ENCODE data around the gene ATP2B3.
A peak's percentile ranks its signal among the peaks of the same experiment; 100 is the strongest.

ATP2B3 gene

DNA sequence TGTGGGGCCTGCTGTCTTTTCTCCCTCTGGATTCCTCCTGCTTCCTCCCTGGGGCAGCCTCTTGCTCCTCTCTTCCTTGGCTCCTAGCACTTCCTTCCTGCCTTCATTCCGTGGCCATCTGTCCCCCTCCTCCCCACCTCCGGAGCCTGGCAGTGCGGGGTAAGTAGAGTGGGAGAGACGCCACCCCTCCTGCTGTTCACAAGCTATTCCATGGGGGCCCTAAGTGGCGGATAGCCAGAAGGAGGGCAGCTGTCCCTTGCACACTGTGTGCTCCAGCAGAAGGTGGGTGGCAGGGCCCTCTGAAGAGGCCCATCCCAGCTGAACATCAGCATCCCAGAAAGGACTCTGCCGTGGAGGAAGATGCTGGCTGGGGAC, 54.1 kb downstream of the ATP2B3 start:
- DNase-seq (ENCODE audit: low read depth), result no peak

DNA sequence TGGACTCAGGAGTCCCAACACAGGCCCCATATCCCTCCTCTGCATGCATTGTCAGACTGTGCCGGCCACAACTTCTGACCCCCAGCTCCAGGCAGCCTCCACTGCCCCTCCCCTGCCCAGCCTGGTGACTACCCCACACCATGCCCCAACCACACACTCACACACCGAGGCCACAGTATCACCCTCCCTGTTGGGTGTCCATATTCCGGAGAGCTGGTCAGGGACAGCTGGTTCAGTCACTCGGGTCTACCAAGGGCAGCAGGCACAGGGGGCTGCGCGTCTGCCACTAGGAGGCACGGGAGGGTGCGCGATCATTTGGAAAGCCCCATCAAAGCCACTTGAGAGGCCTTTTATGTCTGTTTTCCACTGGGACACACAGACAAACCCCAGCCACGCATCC, 55.2 kb downstream of the ATP2B3 start:
- no peak for DNase-seq (ENCODE audit: low read depth)

DNA sequence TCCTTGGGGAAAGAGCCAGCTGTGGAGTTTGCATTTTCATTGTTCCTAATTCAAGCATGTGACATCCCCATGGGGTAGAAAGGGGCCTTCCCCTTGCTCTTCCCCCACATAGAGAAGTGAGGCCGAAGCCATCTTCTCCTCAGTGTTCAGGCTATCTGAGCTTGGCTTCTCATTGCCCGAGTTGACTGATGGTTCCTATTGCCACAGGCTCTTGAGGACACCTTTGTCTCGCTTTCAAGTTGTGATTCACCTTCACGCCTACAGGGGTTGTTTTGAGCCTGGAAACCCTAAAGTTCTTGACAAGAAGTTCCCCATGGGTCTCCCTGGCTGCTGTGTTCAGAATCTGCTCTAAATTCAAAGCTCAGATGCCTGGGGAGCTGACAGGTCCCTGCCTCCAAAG, 56.5 kb downstream of the ATP2B3 start:
- DNase-seq (ENCODE audit: low read depth), result no peak

DNA sequence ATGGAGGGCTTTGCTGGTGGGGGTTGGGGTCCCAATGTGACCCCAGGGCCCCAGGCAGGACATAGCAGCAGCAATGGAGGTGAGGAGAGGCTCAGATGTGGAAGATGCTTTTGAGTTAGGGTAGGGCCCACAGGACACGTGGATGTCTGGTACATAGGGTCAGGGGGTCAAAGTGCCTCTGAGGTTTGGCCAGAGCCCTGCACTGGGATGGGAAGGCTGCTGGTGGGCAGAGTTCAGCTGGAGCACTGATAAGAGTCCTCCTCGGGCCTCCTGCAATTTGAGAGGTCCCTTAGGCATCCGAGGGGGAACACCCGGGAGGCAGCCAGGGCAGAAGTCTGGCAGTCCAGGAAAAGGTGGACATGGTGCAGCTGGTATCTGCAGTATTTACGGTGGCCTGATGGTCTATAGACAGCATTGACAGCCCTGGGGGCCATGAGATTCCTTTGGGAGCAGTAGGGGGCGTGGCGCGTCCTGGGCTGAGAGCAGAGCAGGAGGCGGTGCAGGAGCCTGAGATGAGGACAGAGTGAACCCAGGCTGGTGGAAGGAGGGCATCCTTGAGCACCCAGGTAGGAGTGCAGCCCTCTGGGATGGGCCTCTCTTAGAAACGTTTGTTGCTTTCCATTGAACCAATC, 58.9 kb downstream of the ATP2B3 start:
- no peak for DNase-seq (ENCODE audit: low read depth)

DNA sequence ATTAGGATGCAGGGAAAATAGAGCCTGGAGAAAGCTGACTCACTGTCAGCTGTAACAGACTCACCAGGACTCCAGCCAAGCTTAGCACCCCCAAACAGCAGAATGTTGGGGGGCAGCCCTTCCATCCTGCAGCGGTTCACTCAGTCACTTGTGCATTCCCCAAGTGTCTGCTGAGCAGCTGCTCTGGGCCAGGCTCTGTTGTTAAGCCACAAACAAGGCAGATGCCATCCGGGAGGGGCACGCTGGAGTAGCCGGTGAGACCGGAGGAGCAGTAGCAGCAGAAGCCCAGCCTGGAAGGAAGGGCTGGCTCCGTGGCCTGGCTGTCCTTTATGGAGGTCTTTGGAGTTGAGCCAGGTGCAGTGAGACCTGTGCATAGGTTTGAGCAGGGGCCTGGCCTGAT, 59.5 kb downstream of the ATP2B3 start:
- no peak for DNase-seq (ENCODE audit: low read depth)

DNA sequence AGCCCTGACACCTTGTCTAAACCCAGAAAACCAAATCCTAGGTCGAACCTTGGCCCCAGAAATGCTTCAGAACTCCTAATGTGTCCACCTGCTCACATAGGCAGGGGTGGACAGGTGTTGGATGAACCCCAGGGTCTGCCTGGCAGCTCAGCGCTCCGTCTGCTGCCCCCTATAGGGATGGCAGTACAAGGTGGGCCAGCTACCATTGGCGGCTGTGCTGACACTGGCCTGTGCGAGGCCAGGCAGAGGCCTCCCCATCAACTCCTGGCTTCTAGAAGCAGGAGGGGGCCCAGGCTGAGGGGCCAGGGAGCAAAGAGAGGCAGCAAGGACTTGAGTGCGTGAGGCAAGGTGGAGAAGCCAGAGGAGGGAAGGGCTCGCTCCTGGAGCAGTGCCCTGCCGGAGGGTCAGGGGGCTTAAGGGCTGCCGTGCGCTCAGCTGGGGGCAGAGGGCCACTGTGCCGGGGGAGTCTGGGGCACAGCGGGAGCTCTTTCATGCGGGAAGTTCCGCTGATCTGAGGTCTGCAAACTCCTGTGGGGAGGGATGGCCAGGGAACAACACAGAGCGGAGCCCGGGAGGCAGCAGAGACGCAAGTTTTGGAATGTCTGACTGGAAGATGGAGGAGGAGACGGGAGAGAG, 60.9 kb downstream of the ATP2B3 start:
- DNase-seq (ENCODE audit: low read depth), result no peak

DNA sequence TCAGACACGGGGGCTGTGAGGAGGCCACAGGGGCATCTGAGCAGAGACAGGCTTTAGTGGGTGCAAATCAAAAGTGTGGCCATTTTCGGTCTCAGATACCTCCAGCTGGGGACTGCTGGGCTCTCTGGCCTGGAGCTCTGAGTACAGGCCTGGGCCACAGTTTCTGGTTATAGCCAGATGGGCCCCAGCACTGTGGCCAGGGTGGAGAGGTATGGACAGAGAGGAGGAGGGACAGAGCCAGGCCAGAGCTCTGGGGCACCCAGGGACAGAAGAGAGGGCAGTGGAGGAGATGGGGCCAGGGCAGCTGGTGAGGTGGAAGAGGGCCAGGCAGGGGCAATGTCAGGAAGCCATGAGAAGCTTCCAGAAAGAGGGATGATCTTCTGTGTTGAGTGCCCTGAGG, 61.4 kb downstream of the ATP2B3 start:
- DNase-seq (ENCODE audit: low read depth), result no peak

DNA sequence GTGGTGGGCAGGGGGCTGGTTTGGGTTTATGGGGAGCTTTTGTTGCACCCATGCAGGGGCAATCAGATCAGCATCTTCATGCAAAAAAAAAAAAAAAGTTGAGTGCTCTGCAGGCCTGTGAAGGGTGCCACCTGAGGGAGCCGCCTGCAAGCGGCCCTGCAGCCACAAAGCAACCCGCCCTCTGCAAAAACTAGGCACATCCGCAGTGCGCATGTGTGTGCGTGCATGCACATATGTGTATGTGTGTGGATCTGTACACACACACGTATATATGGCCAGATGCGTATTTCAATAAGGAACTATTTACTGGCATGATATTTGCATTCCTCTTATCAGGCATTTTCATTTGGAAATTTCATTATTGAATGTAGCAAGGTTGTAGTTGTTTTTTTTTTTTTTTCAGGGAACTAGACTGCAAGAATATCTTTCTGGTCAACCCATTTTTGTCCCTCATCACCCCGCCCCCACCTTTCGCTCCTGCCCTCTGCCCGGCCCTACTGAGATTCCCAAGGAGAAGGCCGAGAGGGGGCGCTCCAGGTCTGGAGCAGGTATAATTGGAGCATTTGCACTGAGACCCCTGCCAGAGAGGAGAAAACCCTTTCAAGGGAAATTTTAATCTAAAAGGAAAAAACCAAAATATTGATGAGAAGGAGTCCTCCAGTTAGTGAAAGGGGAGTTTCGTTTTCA, 63.4 kb downstream of the ATP2B3 start:
- no peak for DNase-seq (ENCODE audit: low read depth)

DNA sequence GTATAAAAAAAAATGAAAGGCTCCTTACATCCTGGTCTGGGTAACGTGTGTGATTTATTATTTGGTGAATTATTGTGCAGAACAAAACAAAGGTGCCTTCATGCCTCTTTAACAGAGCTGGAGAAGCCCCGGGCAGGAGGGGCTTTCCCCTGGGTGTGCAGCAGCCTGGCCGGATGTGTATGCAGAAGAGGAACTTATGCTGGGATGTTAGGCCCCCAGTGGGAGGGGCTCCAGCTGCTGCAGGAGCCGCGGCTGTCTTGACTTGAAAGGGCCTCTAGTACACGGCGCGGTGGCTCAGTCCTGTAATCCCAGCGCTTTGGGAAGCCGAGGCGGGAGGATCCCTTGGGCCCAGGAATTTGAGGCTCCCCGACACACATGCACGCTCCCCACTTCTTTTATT, 65.5 kb downstream of the ATP2B3 start:
- DNase-seq (ENCODE audit: low read depth), result peak; percentile 49

DNA sequence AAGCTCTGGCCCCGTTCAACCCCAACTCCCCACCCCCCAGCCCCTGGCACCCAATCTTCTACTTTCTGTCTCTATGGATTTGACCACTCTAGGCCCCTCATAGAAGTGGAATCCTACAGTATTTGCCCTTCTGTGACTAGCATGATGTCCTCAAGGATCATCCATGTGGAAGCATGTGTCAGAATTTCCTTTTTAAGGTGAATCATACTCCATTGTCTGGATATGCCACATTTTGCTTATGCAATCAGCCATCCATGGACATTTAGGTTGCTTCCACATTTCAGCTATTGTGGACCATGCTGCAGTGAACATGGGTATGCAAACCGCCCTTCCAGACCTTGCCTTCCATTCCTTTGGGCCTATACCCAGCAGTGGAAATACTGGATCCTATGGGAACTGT, 66.0 kb downstream of the ATP2B3 start:
- DNase-seq (ENCODE audit: low read depth), result no peak

DNA sequence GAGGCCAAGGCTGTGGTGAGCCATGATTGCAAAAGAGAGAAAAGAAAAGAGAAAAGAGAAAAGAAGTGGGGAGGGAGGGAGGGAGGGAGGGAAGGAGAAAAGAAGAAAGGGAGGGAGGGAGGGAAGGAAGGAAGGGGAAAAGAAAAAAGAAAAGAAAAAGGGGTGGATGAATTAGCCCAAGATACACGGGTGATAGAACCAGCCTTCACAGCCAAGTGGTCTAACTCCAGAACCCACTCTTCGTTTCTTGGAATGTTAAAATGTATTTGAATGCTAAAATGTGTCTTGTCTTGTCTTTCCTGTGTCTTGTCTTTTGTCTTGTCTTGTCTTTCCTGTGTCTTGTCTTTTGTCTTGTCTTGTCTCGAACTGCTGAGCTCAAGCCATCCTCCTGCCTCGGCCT, 68.4 kb downstream of the ATP2B3 start:
- DNase-seq (ENCODE audit: low read depth), result no peak

DNA sequence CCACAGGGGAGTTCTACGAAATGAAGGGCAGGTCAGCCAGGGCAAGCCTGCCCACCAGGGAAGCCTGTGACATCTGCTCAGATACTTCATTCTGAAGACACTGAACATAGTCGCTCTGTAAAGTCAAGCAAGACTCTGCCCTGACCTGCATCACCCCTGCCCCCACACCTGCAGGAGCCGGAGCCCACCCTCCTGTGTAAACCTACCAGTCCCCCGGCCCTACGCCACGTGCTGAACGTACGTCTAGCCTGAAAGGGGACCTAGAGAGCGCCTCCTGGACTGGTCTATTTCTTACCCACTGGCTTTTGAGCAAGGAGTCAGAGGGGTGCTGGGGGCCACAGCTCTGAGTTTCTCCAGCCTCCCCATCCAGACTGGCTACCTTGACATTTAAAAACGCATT, 69.9 kb downstream of the ATP2B3 start:
- no peak for DNase-seq (ENCODE audit: low read depth)

DNA sequence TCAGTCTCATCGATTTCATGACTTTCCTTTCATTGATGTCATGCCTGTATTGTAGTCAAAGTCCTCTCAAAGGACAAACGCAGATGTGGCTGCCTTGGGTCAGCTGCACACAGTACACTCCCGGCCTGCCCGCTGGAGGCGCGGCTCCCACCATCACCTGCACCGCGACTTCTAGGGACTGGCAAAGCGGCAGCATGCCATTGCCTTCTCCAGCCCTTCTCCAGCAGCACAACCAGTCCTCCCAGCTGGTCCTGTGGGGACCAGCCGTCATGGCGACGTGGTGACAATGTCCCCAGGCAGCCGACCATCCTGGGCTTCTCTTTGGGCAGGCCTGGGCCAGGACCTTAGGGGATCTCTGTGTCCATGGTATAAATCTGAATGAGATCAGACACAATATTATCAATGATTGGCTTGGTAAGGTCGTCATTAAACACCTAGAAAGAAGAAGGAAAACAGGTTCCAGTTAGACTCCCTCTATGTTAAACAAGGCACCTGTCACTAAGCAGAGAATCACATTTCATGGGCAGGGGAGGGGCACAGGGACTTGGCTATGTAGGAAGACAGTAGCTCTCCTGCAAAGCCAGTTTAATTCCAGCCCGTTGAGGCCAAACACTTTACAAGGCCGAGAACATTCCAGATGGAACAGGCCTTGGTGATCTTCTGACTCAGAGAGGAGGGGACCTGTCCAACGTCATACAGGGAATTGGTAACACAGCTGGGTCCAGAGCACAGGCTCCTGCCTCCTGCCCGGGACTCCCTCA, 70.8 kb downstream of the ATP2B3 start:
- DNase-seq (ENCODE audit: low read depth), result no peak

DNA sequence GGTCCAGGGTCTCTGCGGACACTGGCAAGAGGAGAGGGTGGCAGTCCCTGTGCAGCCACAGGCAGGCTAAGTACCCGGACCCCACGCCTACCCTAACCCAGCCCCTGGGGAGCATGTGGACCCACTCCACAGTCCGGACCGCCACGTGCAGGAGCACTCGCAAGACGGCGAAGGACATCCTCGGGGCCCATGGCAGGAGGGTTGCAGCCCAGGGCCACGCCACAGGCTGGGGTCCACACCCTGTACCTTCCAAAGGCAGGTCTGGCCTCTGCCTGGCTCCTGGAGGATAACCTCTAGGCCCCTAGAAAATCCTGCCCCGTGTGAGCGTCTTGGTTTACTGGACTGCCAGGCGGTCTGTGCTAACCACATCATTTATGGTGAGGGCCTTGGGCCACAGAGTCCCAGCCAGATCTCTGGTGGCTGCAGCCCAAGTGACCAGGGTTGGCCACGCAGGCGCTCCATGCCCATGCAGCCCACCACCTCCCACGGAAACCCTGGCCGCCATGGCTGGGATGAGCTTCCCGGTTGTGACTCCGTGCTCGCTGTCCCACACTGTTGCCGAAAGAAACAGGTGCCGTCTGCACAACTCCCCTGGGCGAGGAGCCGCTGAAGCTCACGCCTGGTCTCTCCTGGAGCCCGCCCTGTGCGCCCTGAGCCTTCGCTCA, 71.5 kb downstream of the ATP2B3 start:
- DNase-seq (ENCODE audit: low read depth), result no peak

DNA sequence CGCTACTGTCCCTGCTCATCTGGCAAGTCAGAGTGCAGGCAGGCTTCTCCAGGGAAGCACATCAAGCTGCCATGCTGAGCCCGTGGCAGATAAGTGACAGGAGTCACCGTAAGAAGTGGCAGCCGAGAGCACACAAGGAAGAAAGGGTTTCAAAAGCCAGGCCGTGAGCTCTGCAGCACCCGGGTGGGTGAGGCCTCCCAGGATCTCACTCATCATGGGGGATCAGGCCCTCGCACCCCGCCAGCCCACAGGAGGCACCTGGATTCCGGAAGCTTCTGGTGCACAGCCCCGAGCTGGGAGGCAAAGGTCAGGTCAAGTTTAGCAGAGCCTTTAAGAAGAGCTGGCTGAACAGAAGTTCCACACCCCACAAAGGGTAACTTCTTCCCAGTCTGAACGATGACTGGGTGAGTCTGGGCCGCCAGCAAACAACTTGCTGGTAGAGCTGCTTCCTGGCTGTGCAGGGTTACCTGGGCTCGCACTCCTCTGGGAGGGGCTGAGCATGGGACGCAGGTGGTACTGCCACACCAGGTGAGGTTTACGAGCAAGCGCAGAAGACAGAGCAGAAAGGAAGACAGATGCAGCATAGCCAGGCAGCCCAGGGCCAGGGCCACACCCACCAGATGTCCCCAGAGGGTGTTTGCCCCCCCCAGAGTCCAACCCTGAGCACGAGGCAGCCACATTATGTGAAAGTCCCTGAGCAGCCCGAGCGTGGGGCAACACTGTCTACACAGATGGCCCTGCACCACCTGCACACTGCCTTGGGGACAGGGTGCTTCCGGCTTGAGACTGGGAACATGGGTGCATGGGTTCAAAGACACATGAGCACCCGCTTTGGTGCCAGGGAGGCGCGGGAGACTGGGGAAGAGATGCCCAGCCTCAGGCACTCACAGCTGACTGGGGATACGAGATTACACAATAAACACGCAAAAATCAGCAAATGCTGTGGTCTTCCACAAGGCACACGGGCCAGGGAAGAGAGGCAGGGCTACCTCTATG, 73.8 kb downstream of the ATP2B3 start:
- DNase-seq (ENCODE audit: low read depth), result no peak

DNA sequence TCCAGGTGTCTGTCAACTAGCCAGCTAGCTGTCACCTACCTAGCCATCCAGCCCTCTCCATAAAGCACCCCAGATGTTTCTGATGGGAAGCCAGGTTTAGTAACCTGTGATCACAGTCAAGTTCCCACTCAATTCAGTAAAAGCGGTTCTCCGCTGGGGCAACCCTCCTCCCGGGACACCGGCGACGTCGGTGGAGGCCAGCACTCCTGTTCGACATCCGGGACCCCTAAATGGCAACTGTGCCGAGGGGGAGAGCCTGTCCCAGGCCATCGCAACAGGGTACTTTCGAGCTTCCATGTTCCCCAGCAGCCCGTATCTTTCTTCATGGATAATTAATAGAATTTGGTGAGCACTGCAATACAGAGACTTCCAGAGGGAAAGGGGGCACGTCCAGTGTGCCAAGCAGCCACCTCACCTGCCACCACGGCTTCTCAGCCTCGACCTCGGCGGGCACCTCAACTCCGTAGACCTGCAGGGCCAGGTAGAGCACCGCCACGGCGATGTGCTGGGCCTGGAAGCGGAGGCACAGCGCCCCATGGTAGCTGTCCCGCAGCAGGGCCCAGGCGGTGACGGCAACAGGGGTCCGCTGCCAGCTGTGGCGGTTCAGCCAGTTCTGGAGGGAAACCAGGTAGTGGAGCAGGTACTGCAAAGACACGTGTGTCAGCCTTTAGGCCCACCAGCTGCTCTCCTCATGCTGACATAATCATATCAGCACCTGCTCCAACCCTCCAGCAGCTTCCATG, 74.8 kb downstream of the ATP2B3 start:
- DNase-seq (ENCODE audit: low read depth), result no peak

DNA sequence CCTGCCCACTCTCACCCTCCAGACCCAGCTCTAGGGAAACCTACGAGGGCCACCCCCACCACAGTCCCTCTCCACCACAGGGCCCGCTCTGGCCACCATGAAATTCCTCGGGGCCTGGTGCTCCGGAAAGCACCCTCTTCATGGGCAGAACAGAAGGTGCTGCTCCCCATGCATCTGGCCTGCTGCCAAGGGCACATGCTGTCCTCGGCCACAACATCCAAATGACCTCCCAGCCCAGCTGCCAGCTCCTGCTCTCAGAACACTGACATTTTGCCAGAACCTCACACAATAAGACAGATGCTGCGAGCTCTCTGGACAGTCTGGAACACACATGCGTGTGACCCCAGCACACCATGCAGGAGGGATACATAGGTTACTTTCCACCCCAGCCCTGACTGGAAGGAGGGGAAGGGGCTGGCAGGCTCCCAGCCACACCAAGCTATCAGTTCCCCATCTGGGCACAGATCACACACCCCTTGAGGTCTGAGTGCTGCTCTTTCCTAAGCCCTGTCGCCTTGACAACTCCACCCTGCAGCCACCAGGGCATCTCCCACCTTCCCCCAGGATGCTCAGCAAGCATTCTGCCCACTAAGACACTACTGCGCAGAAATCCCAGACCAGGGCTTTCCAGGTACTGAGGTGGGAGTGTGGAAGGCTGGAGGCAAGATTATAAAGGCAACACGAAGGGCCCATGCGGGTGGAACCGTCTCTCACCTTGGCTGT, 75.7 kb downstream of the ATP2B3 start:
- DNase-seq (ENCODE audit: low read depth), result no peak

DNA sequence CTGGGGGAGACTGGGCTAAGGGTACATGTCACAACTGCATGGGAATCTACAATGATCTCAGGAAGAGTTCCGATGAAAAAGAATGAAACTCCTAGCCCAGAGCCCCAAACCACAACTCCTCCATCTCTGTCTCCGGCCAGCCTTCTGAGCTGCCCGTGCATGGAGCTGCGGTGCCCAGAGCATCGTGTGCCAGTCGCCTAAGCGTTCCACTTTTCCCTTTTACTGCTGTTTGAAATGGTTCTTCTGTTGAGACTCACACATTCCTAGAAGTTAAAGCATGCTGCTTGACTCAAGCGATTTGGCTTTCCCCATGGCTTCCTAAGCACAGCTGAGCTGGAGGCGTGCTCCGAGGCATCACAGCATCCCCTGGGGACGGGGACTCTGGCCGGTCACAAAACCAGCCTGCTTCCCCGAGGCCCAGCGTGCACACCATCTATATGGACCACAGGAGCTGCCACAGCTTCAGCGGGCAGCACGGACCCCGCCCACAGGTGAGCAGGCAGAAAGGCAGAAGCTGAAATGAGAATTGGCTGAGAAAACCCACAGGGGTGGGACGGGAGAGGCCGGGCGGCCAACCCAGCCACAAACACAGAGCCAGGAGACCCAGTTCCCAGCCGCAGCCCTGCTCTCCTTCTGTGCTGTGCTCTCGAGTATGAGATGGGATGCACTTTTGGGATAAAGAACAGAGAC, 76.5 kb downstream of the ATP2B3 start:
- DNase-seq (ENCODE audit: low read depth), result no peak

DNA sequence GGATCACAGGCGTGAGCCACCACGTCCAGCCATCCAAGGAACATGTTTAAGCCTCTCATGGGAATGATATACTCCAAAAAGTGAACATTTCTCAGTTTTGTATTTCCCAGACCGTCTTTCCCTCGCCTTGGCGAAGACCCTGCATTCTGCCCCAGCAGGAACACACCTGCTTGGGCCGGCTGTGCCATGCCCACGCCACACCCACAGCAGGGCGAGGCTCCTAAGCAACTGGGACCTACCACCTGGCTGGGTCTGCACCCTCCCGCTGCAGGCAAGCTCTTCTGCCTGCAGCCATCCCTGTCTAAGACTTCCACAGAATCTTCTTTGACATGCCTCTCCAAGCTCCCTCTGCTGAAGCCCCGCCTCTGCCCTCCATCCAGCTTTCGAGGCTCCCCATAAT, 77.9 kb downstream of the ATP2B3 start:
- DNase-seq (ENCODE audit: low read depth), result no peak

All from activated gamma-delta T cell treated with anti-CD3 and anti-CD28 coated beads, Interleukin-2, amount 50 U/mL, for 16 hours (primary cell).